Measurements from ENCODE around the gene ITSN2. TPM values are rescaled to one million over a fixed set of nuclear protein-coding genes. Genes with fewer than 3 reads are reported as not detected.

The ITSN2 gene
- total and polyA plus RNA-seq, 7 donors, result 12.2 to 71.7 (median 33.5) TPM

GRCh38 chr2:24225499-24226242 lies 134.7 kb downstream of the ITSN2 start:
- peaks cover 0 to 20% of the 10 kb centered on the region in 2 donors for H3K36me3 ChIP-seq (ENCODE audit: insufficient read depth in 1 of 2, low read depth in 1 of 2)
- ATAC-seq (no peak), DNase-seq (no peak)
- no peaks in the 10 kb centered on the region for H3K9me3 ChIP-seq
- H3K27ac ChIP-seq, result no peak overlapping the region
- no peaks in the 10 kb centered on the region for H3K4me1 ChIP-seq
- no peaks in the 10 kb centered on the region for H3K27me3 ChIP-seq (ENCODE audit: insufficient read depth in 3 of 3, low read length in 2 of 3)
- 88 to 91% (median 90%) methylated on average over 9 of the region's 9 CpGs for WGBS, 3 donors
- intact Hi-C loops (cut with DNase I), result loop anchor here in 1 of 2 donors (10.0 kb wide), 1 partner anchor 159 kb away; no protein-coding TSS in a partner anchor
- no peak for TF ChIP-seq CTCF (IDR thresholded peaks at IDR 0.05)
- no peak overlapping the region for H3K4me3 ChIP-seq

- no peak overlapping the region for H3K4me3 ChIP-seq
- H3K4me1 ChIP-seq, result no peaks in the 10 kb centered on the region
- H3K36me3 ChIP-seq (ENCODE audit: insufficient read depth in 1 of 2, low read depth in 1 of 2), result peaks cover 0 to 48% of the 10 kb centered on the region in 2 donors
- intact Hi-C loops (cut with DNase I), result loop anchor here in 1 of 2 donors (10.0 kb wide), 1 partner anchor 162 kb away; no protein-coding TSS in a partner anchor
- ATAC-seq (no peak), DNase-seq (no peak)
- WGBS, 3 donors, result 77 to 81% (median 81%) methylated on average over 6 of the region's 6 CpGs
- no peak overlapping the region for H3K27ac ChIP-seq
- no peak for TF ChIP-seq CTCF (IDR thresholded peaks at IDR 0.05)
- no peaks in the 10 kb centered on the region for H3K9me3 ChIP-seq
- H3K27me3 ChIP-seq (ENCODE audit: insufficient read depth in 3 of 3, low read length in 2 of 3), result no peaks in the 10 kb centered on the region
Observed at GRCh38 chr2:24222946-24223345, 137.4 kb downstream of the ITSN2 start.

- Histone ChIP-seq H3K4me1 (no peaks in the 10 kb centered on the region), H3K9me3 (no peaks in the 10 kb centered on the region), H3K36me3 (ENCODE audit: insufficient read depth in 1 of 2, low read depth in 1 of 2) (peaks cover 0 to 62% of the 10 kb centered on the region in 2 donors), H3K4me3 (no peak overlapping the region), H3K27ac (no peak overlapping the region), H3K27me3 (ENCODE audit: insufficient read depth in 3 of 3, low read length in 2 of 3) (no peaks in the 10 kb centered on the region)
- DNase-seq, result no peak
- no peak for ATAC-seq
- intact Hi-C loops (cut with DNase I), result loop anchor here in 1 of 2 donors (10.0 kb wide), 1 partner anchor 163 kb away; no protein-coding TSS in a partner anchor
- no peak for TF ChIP-seq CTCF (IDR thresholded peaks at IDR 0.05)
- WGBS, 3 donors, result 91 to 96% (median 94%) methylated on average over 6 of the region's 6 CpGs
Observed at GRCh38 chr2:24221343-24222050, 138.8 kb downstream of the ITSN2 start.

- TF ChIP-seq CTCF (IDR thresholded peaks at IDR 0.05), result no peak
- 87 to 91% (median 90%) methylated on average over 20 of the region's 20 CpGs for WGBS, 3 donors
- Histone ChIP-seq H3K27ac (no peak overlapping the region), H3K9me3 (no peaks in the 10 kb centered on the region), H3K4me1 (no peaks in the 10 kb centered on the region), H3K27me3 (ENCODE audit: insufficient read depth in 3 of 3, low read length in 2 of 3) (no peaks in the 10 kb centered on the region), H3K36me3 (ENCODE audit: insufficient read depth in 1 of 2, low read depth in 1 of 2) (peaks cover 0 to 65% of the 10 kb centered on the region in 2 donors), H3K4me3 (no peak overlapping the region)
- DNase-seq (no peak), ATAC-seq (no peak)
- intact Hi-C loops (cut with DNase I), result loop anchor here in 1 of 2 donors (10.0 kb wide), 1 partner anchor 164 kb away; no protein-coding TSS in a partner anchor
Observed at GRCh38 chr2:24220554-24221291, 139.6 kb downstream of the ITSN2 start.
